HEK293 (cell line): Measurements from ENCODE around the gene NFIC.

Source experiments
- CTCF ChIA-PET: fragments of 350-600 bp; formaldehyde crosslinking; extraction: SDS; loops from one replicate; lab custom pipeline; 2021; ENCODE audit warnings: antibody characterized with exemption; lab: Yijun Ruan, JAX
- POLR2A ChIA-PET: fragments of 300-600 bp; formaldehyde crosslinking; extraction: SDS; loops from one replicate; lab custom pipeline; 2020; ENCODE audit warnings: antibody characterized with exemption, inconsistent platforms; lab: Yijun Ruan, JAX
- H3K27ac ChIP-seq: fragments of 200-500 bp; sonication (Bioruptor generic); 2 replicates; pipeline ENCODE4 v1.5.1; 2014; ENCODE audit warnings: low read depth, low read length, control low read depth, inconsistent platforms; ENCODE audit errors: extremely low read depth
- H3K36me3 ChIP-seq, 2 experiments: fragments of 200-500 bp in 1 of 2; sonication (Bioruptor generic) in 1 of 2; 1 replicate in 1 of 2; 2 replicates in 1 of 2; pipeline ENCODE4 v1.5.1; 2014 to 2017; ENCODE audit warnings: inconsistent platforms in 2 of 2, low read length in 2 of 2; ENCODE audit not compliant: control insufficient read depth in 2 of 2, insufficient read depth in 1 of 2
- H3K4me1 ChIP-seq: fragments of 200-500 bp; sonication (Bioruptor generic); 2 replicates; pipeline ENCODE4 v1.5.1; 2014; ENCODE audit warnings: mild to moderate bottlenecking, low read length, inconsistent platforms; ENCODE audit not compliant: control insufficient read depth, insufficient read depth
- H3K4me3 ChIP-seq: 2 replicates; pipeline ENCODE4 v1.5.1; 2011; ENCODE audit warnings: low read depth, mild to moderate bottlenecking, control low read depth, low read length, moderate library complexity
- H3K9me3 ChIP-seq: fragments of 200-500 bp; sonication (Bioruptor generic); 2 replicates; pipeline ENCODE4 v1.5.1; 2014; ENCODE audit warnings: low read depth, low read length, inconsistent platforms; ENCODE audit not compliant: control insufficient read depth, insufficient read depth
- BCL11B ChIP-seq: fragments of 450-650 bp; formaldehyde crosslinking; IDR thresholded peaks from 2 replicates; pipeline ENCODE4 v1.5.1; 2016; ENCODE audit warnings: low read depth, missing biosample characterization, missing genetic modification characterization
- MZF1 ChIP-seq: fragments of 450-650 bp; formaldehyde crosslinking; IDR thresholded peaks from 2 replicates; pipeline ENCODE4 v1.5.1; 2017; ENCODE audit warnings: missing biosample characterization, missing genetic modification characterization, borderline replicate concordance
- RBAK ChIP-seq: fragments of 450-650 bp; formaldehyde crosslinking; IDR thresholded peaks from 2 replicates; pipeline ENCODE4 v1.5.1; 2016; ENCODE audit warnings: missing biosample characterization, missing genetic modification characterization
- SCRT2 ChIP-seq: fragments of 450-650 bp; formaldehyde crosslinking; IDR thresholded peaks from 2 replicates; pipeline ENCODE4 v1.5.1; 2016; ENCODE audit warnings: missing biosample characterization, missing genetic modification characterization
- SETDB1 ChIP-seq: IDR thresholded peaks from one replicate; pipeline ENCODE4 v1.6.1; 2017; ENCODE audit warnings: mild to moderate bottlenecking, low read length, moderate library complexity, mixed read lengths; ENCODE audit not compliant: insufficient read length
- SP7 ChIP-seq: fragments of 450-650 bp; formaldehyde crosslinking; IDR thresholded peaks from 2 replicates; pipeline ENCODE4 v1.5.1; 2016; ENCODE audit warnings: missing biosample characterization, missing genetic modification characterization
- WT1 ChIP-seq: fragments of 450-650 bp; formaldehyde crosslinking; IDR thresholded peaks from 2 replicates; pipeline ENCODE4 v1.5.1; 2016; ENCODE audit warnings: missing biosample characterization, missing genetic modification characterization
- ZBTB20 ChIP-seq: fragments of 450-650 bp; formaldehyde crosslinking; IDR thresholded peaks from 2 replicates; pipeline ENCODE4 v1.5.1; 2016; ENCODE audit warnings: missing biosample characterization, missing genetic modification characterization
- ZFP3 ChIP-seq: fragments of 450-650 bp; formaldehyde crosslinking; IDR thresholded peaks from 2 replicates; pipeline ENCODE4 v1.5.1; 2016; ENCODE audit warnings: low read depth, missing biosample characterization, missing genetic modification characterization
- ZNF133 ChIP-seq: fragments of 450-650 bp; formaldehyde crosslinking; IDR thresholded peaks from 2 replicates; pipeline ENCODE4 v1.5.1; 2016; ENCODE audit warnings: missing biosample characterization, missing genetic modification characterization
- ZNF16 ChIP-seq: fragments of 450-650 bp; formaldehyde crosslinking; IDR thresholded peaks from 2 replicates; pipeline ENCODE4 v1.5.1; 2016; ENCODE audit warnings: low read depth, missing biosample characterization, missing genetic modification characterization
- ZNF175 ChIP-seq: fragments of 450-650 bp; formaldehyde crosslinking; IDR thresholded peaks from 2 replicates; pipeline ENCODE4 v1.5.1; 2016; ENCODE audit warnings: missing biosample characterization, missing genetic modification characterization
- ZNF324 ChIP-seq: fragments of 450-650 bp; formaldehyde crosslinking; IDR thresholded peaks from 2 replicates; pipeline ENCODE4 v1.5.1; 2016; ENCODE audit warnings: missing biosample characterization, missing genetic modification characterization
- ZNF433 ChIP-seq: fragments of 450-650 bp; formaldehyde crosslinking; IDR thresholded peaks from 2 replicates; pipeline ENCODE4 v1.5.1; 2016; ENCODE audit warnings: missing biosample characterization, missing genetic modification characterization, low read depth
- ZNF555 ChIP-seq: fragments of 450-650 bp; formaldehyde crosslinking; conservative IDR thresholded peaks from 2 replicates; pipeline ENCODE4 v1.5.1; 2017; ENCODE audit warnings: missing biosample characterization, mild to moderate bottlenecking, missing genetic modification characterization, inconsistent platforms
- ZNF623 ChIP-seq: fragments of 450-650 bp; formaldehyde crosslinking; IDR thresholded peaks from 2 replicates; pipeline ENCODE4 v1.5.1; 2016; ENCODE audit warnings: missing biosample characterization, missing genetic modification characterization
- ZNF626 ChIP-seq: fragments of 450-650 bp; sonication (Bioruptor Pico); formaldehyde crosslinking; IDR thresholded peaks from 2 replicates; pipeline ENCODE4 v1.5.1; 2018; ENCODE audit warnings: missing biosample characterization, missing genetic modification characterization, inconsistent platforms
- ZNF629 ChIP-seq: fragments of 450-650 bp; formaldehyde crosslinking; IDR thresholded peaks from 2 replicates; pipeline ENCODE4 v1.5.1; 2017; ENCODE audit warnings: missing biosample characterization, missing genetic modification characterization
- ZNF660 ChIP-seq: fragments of 450-650 bp; IDR thresholded peaks from 2 replicates; pipeline ENCODE4 v1.5.1; 2018; ENCODE audit warnings: missing biosample characterization, mild to moderate bottlenecking, missing genetic modification characterization
- ZNF768 ChIP-seq: fragments of 450-650 bp; formaldehyde crosslinking; IDR thresholded peaks from 2 replicates; pipeline ENCODE4 v1.5.1; 2018; ENCODE audit warnings: missing biosample characterization, mild to moderate bottlenecking, missing genetic modification characterization
- ZNF785 ChIP-seq: fragments of 450-650 bp; formaldehyde crosslinking; IDR thresholded peaks from 2 replicates; pipeline ENCODE4 v1.5.1; 2016; ENCODE audit warnings: missing biosample characterization, missing genetic modification characterization
- ZNF837 ChIP-seq: fragments of 450-650 bp; formaldehyde crosslinking; IDR thresholded peaks from 2 replicates; pipeline ENCODE4 v1.5.1; 2016; ENCODE audit warnings: missing biosample characterization, missing genetic modification characterization
- ZSCAN30 ChIP-seq: fragments of 450-650 bp; IDR thresholded peaks from 2 replicates; pipeline ENCODE4 v1.5.1; 2018; ENCODE audit warnings: missing biosample characterization, mild to moderate bottlenecking, missing genetic modification characterization, moderate library complexity
- TF ChIP-seq, protein P1 (sequence below): IDR thresholded peaks from 2 replicates; pipeline ENCODE4 v1.6.1; 2011; ENCODE audit warnings: mild to moderate bottlenecking, low read depth, low read length, borderline replicate concordance

NFIC gene

GRCh38 chr19:3471954-3472655 lies 105.7 kb downstream of the NFIC start (continued):
- TF ChIP-seq SCRT2 (tag by site-specific recombination) (no peak), ZNF629 (tag by site-specific recombination) (no peak), SP7 (tag by site-specific recombination) (peak; percentile 17; the same call in 1 of the 2 replicates), ZNF555 (tag by site-specific recombination) (no peak)
- TF ChIP-seq, protein P1, sequence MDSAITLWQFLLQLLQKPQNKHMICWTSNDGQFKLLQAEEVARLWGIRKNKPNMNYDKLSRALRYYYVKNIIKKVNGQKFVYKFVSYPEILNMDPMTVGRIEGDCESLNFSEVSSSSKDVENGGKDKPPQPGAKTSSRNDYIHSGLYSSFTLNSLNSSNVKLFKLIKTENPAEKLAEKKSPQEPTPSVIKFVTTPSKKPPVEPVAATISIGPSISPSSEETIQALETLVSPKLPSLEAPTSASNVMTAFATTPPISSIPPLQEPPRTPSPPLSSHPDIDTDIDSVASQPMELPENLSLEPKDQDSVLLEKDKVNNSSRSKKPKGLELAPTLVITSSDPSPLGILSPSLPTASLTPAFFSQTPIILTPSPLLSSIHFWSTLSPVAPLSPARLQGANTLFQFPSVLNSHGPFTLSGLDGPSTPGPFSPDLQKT = no peak

DNA sequence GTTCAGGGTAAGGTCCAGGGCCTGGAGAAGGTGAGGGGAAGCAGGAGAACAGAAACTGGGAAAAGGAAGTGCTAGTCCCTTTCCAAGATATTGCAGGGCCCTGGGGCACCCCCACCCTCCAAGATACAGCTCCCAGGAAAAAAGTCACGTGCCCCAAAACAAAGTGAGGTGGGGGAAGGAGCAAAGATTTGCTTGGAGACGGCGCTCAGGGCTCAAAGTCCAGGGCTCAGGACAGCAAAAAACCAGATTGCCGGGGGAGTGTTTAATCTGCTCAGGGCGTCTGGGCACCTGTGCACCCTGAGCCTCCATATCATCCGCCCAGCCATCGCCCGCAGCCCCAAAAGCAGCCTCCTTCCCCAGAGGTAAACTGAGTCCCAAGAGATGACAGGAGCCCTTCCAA lies 107.6 kb downstream of the NFIC start:
- no peak for TF ChIP-seq SETDB1
- POLR2A ChIA-PET = interaction anchor here (1.1 kb wide), 1 partner anchor 167 kb away, joined by 3 read pairs; no protein-coding TSS in a partner anchor
- H3K4me3 ChIP-seq = no peak overlapping the region

GRCh38 chr19:3474614-3475013 lies 108.2 kb downstream of the NFIC start:
- Histone ChIP-seq H3K36me3 (no peaks in the 10 kb centered on the region), H3K9me3 (no peaks in the 10 kb centered on the region), H3K27ac (no peak overlapping the region), H3K4me1 (no peaks in the 10 kb centered on the region), H3K4me3 (no peak overlapping the region)
- ChIA-PET CTCF (interaction anchor here (0.6 to 6.4 kb wide), 3 partner anchors 143 to 942 kb away, joined by 3 to 72 read pairs (median 4); no protein-coding TSS in a partner anchor), POLR2A (interaction anchor here (1.1 kb wide), 1 partner anchor 167 kb away, joined by 3 read pairs; no protein-coding TSS in a partner anchor)
- TF ChIP-seq SCRT2 (tag by site-specific recombination) (no peak), ZNF768 (tag by site-specific recombination) (no peak), ZSCAN30 (tag by site-specific recombination) (no peak), ZNF623 (tag by site-specific recombination) (no peak), ZNF626 (tag by site-specific recombination) (no peak), RBAK (tag by site-specific recombination) (no peak), ZBTB20 (tag by site-specific recombination) (no peak), BCL11B (no peak), MZF1 (tag by site-specific recombination) (no peak), ZFP3 (tag by site-specific recombination) (no peak), WT1 (tag by site-specific recombination) (no peak), ZNF837 (no peak), ZNF324 (tag by site-specific recombination) (no peak), ZNF16 (tag by site-specific recombination) (no peak), ZNF433 (no peak), ZNF660 (tag by site-specific recombination) (no peak), ZNF785 (tag by site-specific recombination) (no peak), ZNF175 (tag by site-specific recombination) (no peak), ZNF133 (tag by site-specific recombination) (no peak)
- TF ChIP-seq, protein P1 = no peak

More for the DNA sequence above, 107.6 kb downstream of the NFIC start:
- Histone ChIP-seq H3K9me3 (no peaks in the 10 kb centered on the region), H3K27ac (no peak overlapping the region), H3K36me3 (no peaks in the 10 kb centered on the region), H3K4me1 (no peaks in the 10 kb centered on the region)
- CTCF ChIA-PET = interaction anchor here (0.6 to 6.4 kb wide), 6 partner anchors 9 to 943 kb away, joined by 3 to 72 read pairs (median 8); partner anchors contain the start of genes SMIM24 and SMIM44
